GM13976 (cell line): ENCODE data around the gene MMP23B.

Source experiments
- DNase-seq: peaks from one replicate; pipeline ENCODE4 v3.0.0; 2012; ENCODE audit warnings: low spot score
- in situ Hi-C: fragments of 300-500 bp; cut with MboI; formaldehyde crosslinking; loops from one replicate; pipeline ENCODE4 v1.12.0; 2022; ENCODE audit warnings: low sequenced_read_pairs, mixed read lengths, inconsistent platforms; ENCODE audit not compliant: unreplicated experiment
- TF ChIP-seq, protein P1 (sequence below): IDR thresholded peaks from 2 replicates; pipeline ENCODE4 v1.5.1; 2012; ENCODE audit warnings: borderline replicate concordance, mild to moderate bottlenecking; ENCODE audit not compliant: insufficient read depth; ENCODE audit errors: extremely low read depth, missing control alignments, control extremely low read depth

The MMP23B gene

GRCh38 chr1:1619917-1620361 lies 12.0 kb upstream of the MMP23B start:
- in situ Hi-C loops: no loop called here
- TF ChIP-seq, protein P1, sequence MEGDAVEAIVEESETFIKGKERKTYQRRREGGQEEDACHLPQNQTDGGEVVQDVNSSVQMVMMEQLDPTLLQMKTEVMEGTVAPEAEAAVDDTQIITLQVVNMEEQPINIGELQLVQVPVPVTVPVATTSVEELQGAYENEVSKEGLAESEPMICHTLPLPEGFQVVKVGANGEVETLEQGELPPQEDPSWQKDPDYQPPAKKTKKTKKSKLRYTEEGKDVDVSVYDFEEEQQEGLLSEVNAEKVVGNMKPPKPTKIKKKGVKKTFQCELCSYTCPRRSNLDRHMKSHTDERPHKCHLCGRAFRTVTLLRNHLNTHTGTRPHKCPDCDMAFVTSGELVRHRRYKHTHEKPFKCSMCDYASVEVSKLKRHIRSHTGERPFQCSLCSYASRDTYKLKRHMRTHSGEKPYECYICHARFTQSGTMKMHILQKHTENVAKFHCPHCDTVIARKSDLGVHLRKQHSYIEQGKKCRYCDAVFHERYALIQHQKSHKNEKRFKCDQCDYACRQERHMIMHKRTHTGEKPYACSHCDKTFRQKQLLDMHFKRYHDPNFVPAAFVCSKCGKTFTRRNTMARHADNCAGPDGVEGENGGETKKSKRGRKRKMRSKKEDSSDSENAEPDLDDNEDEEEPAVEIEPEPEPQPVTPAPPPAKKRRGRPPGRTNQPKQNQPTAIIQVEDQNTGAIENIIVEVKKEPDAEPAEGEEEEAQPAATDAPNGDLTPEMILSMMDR: no peak
- DNase-seq: no peak

DNA sequence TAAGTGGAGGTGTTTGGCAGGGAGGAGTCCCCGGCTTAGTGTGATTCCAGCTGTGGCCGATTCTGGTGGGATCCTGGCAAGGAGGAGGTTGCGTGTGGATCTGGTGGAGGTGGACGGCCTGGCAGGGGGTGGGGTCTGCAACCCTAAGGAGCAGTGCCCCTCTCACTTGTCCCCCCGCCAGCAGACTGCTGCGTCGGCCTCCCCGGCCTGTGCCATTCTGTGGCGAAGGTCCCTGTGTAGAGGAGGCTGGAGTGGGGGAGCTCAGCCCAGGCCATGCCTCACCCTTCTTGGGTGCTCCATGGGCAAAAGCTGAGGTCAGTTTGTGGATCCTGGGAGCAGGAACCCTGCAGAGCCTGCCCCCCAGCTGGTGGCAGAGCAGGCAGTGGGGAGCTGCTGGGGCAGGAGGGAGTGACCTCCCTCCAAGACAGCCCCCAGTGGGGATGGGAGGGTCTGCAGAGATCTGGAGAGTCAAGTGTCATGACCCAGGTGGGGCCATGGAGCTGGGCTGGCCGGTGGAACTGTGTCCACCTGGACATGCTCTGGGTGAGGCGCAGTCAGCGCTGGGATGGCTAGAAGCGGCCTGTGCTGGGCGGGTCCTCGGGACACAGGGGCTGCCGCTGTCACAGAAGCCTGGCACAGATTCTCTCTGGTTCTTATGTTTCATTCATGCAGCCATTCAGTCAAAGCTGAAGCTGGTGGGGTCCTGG lies 11.4 kb upstream of the MMP23B start:
- TF ChIP-seq, protein P1: no peak
- no peak for DNase-seq
- in situ Hi-C loops: no loop called here

- no peak for DNase-seq
- in situ Hi-C loops: no loop called here
- TF ChIP-seq, protein P1: no peak
These were observed 10.6 kb upstream of the MMP23B start for GRCh38 chr1:1621173-1622009.

DNA sequence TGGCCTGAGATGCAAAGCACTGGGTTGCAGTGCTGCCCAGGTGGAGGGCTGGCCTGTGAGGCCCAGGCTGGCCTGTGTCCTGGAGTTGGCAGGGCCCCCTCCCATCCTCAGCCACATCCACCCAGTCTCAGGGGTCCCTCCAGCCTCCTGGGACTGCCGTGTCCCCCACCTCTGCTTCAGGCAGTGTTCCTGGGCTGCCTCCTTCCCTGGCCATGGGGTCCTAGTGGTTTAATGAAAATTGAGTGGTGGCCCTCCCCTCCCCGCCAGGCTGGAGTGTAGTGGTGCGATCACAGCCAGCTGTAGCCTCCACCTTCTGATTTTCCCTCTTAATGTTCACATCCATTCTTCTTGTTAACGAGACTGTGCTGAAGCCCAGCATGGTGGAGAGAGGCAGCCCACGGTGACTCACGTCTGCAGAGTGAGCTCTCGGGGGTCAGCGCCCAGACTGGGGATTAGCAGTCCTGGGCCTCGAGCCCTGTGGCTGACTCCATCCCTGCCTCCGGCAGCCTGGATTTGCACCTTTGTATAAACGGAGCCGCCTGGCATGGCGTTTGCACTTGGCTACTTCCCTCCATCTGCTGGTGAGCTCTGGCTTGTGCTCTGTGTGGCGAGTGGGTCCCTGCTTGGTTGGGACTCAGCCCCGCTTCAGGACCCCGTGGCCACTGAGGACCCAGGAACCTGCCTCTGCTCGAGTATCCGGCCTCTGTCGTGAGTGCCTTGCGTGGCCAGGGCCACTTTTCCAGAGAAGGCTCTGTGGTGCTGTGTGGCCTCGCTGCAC lies 9.8 kb upstream of the MMP23B start:
- in situ Hi-C loops: no loop called here
- DNase-seq: no peak
- TF ChIP-seq, protein P1: no peak

DNA sequence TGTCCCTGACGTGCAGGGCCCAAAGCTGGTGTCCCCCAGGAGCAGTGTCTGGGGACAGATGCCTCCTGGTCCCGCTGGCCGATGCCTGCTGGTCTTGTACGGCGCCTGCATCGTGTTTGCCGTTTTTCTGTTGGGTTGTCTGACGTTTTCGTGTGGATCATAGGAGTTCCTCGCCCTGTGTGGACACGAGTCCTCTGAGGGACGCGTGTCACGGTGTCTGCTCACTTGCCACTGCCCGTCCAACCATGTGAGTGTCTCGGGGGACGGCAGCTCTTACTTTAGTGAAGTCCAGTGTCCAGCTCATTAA lies 9.2 kb upstream of the MMP23B start:
- in situ Hi-C loops: no loop called here
- DNase-seq: no peak
- TF ChIP-seq, protein P1: no peak

DNA sequence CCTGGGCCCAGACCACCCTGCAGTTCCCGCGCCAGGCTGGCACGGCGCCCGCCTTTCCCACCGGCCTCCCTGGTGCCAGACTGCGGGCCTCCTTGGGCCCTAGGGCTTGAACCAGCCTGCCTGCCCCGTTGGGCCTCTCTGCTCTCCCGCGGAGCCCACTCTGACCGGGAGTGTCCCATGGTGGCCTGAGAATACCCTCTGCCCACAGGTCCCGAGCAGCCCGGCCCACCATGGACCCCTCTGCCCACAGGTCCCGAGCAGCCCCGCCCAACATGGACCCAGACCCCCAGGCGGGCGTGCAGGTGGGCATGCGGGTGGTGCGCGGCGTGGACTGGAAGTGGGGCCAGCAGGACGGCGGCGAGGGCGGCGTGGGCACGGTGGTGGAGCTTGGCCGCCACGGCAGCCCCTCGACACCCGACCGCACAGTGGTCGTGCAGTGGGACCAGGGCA lies 8.8 kb upstream of the MMP23B start:
- no peak for DNase-seq
- TF ChIP-seq, protein P1: no peak
- in situ Hi-C loops: no loop called here
